Stimulated activated CD4-positive, alpha-beta T cell treated with anti-CD3 and anti-CD28 coated beads, Interleukin-2, amount 100 ng/mL, for 4 hours (primary cell): ENCODE results near the gene NEUROG1.
"Not testable (repeated sequence)": the region's sequence is repeated elsewhere in the genome, so short reads cannot be mapped to it uniquely, and the experiment has no call there.

Source experiments
- DNase-seq: peaks from one replicate; pipeline ENCODE4 v3.0.0-alpha.2; 2020; ENCODE audit warnings: low read depth

NEUROG1 gene

GRCh38 chr5:135535420-135535819 is 344 bp downstream of the NEUROG1 start:
- DNase-seq: no peak

- no peak for DNase-seq
These were observed 950 bp downstream of the NEUROG1 start for GRCh38 chr5:135534609-135535419.

- no peak for DNase-seq
These were observed 2.0 kb downstream of the NEUROG1 start for GRCh38 chr5:135533794-135534193.

GRCh38 chr5:135533334-135533733 is 2.4 kb downstream of the NEUROG1 start:
- DNase-seq: no peak

GRCh38 chr5:135529576-135529975 is 6.2 kb downstream of the NEUROG1 start:
- DNase-seq: not testable (repeated sequence)

- DNase-seq: no peak
These were observed 8.8 kb downstream of the NEUROG1 start for GRCh38 chr5:135526924-135527323.

GRCh38 chr5:135521964-135522363 is 13.8 kb downstream of the NEUROG1 start:
- no peak for DNase-seq

- no peak for DNase-seq
These were observed 18.1 kb downstream of the NEUROG1 start for GRCh38 chr5:135517631-135518030.

GRCh38 chr5:135514116-135514515 is 21.6 kb downstream of the NEUROG1 start:
- no peak for DNase-seq

- no peak for DNase-seq
These were observed 23.8 kb downstream of the NEUROG1 start for GRCh38 chr5:135511761-135512575.

- DNase-seq: no peak
These were observed 25.8 kb downstream of the NEUROG1 start for GRCh38 chr5:135509995-135510394.

- DNase-seq: no peak
These were observed 27.2 kb downstream of the NEUROG1 start for GRCh38 chr5:135508496-135509005.

- DNase-seq: no peak
These were observed 29.8 kb downstream of the NEUROG1 start for GRCh38 chr5:135505973-135506372.

GRCh38 chr5:135504376-135504775 is 31.4 kb downstream of the NEUROG1 start:
- no peak for DNase-seq

GRCh38 chr5:135503871-135504270 is 31.9 kb downstream of the NEUROG1 start:
- DNase-seq: no peak

- DNase-seq: no peak
These were observed 32.8 kb downstream of the NEUROG1 start for GRCh38 chr5:135502836-135503520.

GRCh38 chr5:135501965-135502364 is 33.8 kb downstream of the NEUROG1 start:
- no peak for DNase-seq

- no peak for DNase-seq
These were observed 37.1 kb downstream of the NEUROG1 start for GRCh38 chr5:135498637-135498995.

- DNase-seq: no peak
These were observed 37.7 kb downstream of the NEUROG1 start for GRCh38 chr5:135497971-135498636.

- not testable (repeated sequence) for DNase-seq
These were observed 40.2 kb downstream of the NEUROG1 start for GRCh38 chr5:135495531-135495930.

GRCh38 chr5:135494196-135494595 is 41.6 kb downstream of the NEUROG1 start:
- DNase-seq: no peak
